Naive thymus-derived CD8-positive, alpha-beta T cell (primary cell): ENCODE measurements around the gene C2CD3. TPM values are rescaled to one million over a fixed set of nuclear protein-coding genes. Genes with fewer than 3 reads are reported as not detected.

Experiments used
- ATAC-seq, 2 donors: fragments of 150-1000 bp; cut with Tn5 transposase in 1 of 2; sonication (Bioruptor Pico), chemical (Tn5 transposase) in 1 of 2; 1 replicate in 1 of 2; 2 replicates in 1 of 2; pipeline ENCODE4 v1.10.0; 2021; ENCODE audit warnings: mild to moderate bottlenecking in 2 of 2, moderate library complexity in 2 of 2
- POLR2A ChIA-PET: fragments of 350-600 bp; sonication (Branson Sonifier 250); formaldehyde crosslinking; loops from one replicate; lab custom pipeline; 2021; ENCODE audit warnings: antibody characterized with exemption; lab: Charles Lee
- DNase-seq, 10 donors: peaks; one replicate each; pipeline versions ENCODE4 v3.0.0 to v3.0.0-alpha.2; 2020 to 2022
- H3K27ac Mint-ChIP-seq, 10 donors: one replicate each; pipeline ENCODE4 v1.8.0; 2020 to 2022; ENCODE audit warnings: mild to moderate bottlenecking in 10 of 10, mixed read lengths in 10 of 10, moderate library complexity in 4 of 10, inconsistent platforms in 1 of 10
- H3K27me3 Mint-ChIP-seq, 5 donors: one replicate each; pipeline ENCODE4 v1.8.0; 2021 to 2022; ENCODE audit warnings: mixed read lengths in 5 of 5
- H3K36me3 Mint-ChIP-seq, 3 donors: one replicate each; pipeline ENCODE4 v1.8.0; 2020 to 2022; ENCODE audit warnings: mixed read lengths in 3 of 3, mild to moderate bottlenecking in 2 of 3, inconsistent platforms in 1 of 3
- H3K4me1 Mint-ChIP-seq, 4 donors: one replicate each; pipeline ENCODE4 v1.8.0; 2021 to 2022; ENCODE audit warnings: mixed read lengths in 4 of 4
- H3K4me3 Mint-ChIP-seq, 10 donors: one replicate each; pipeline ENCODE4 v1.8.0; 2020 to 2022; ENCODE audit warnings: mild to moderate bottlenecking in 10 of 10, mixed read lengths in 10 of 10, moderate library complexity in 6 of 10, inconsistent platforms in 1 of 10
- H3K9me3 Mint-ChIP-seq, 9 donors: one replicate each; pipeline ENCODE4 v1.8.0; 2020 to 2022; ENCODE audit warnings: mixed read lengths in 9 of 9, mild to moderate bottlenecking in 3 of 9, inconsistent platforms in 1 of 9, moderate library complexity in 1 of 9
- polyA plus RNA-seq, 3 donors: library from polyadenylated mRNA; unstranded; fragments of 300-500 nt; fragmentation: Illumina TruSeq; gene quantifications; one replicate each; pipeline ENCODE4 v1.2.3, GENCODE V29; 2021
- total RNA-seq, 8 experiments: library from RNA in 2 of 8; stranded (reverse) in 2 of 8; gene quantifications; one replicate each; pipeline ENCODE4 v1.2.3 and lab custom pipeline; 2021 to 2026

The C2CD3 gene
- total and polyA plus RNA-seq, 5 experiments from 2014 or later: 4.1 to 42.5 (median 12.1) TPM

DNA sequence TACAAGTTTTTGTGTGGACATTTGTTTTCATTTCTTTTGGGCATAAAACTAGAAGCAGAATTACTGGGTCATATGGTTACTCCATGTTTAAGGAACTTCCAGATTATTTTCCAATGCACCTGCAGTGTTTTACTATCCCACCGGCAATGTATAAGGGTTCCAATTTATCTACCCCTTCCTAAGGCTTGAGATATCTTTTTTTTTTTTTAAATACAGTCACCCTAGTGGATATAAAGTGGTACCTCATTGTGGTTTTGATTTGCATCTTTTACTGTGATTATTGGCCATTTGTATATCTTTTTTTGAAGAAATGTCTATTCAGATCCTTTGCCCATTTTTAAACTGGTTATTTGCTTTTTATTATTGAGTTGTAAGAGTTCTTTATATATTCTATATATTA, 127.4 kb downstream of the C2CD3 start:
- H3K27me3 Mint-ChIP-seq: no peaks in the 10 kb centered on the region
- DNase-seq (no peak), ATAC-seq (no peak)
- peaks cover 0 to 2% (median 0%) of the 10 kb centered on the region in 4 donors for H3K4me1 Mint-ChIP-seq
- peaks cover 18 to 71% (median 18%) of the 10 kb centered on the region in 3 donors for H3K36me3 Mint-ChIP-seq
- H3K9me3 Mint-ChIP-seq: no peaks in the 10 kb centered on the region
- peak overlapping the region in 1 of 10 donors; percentile 24 for H3K27ac Mint-ChIP-seq
- H3K4me3 Mint-ChIP-seq: no peak overlapping the region
- POLR2A ChIA-PET: no interaction called here

- POLR2A ChIA-PET: interaction anchor here (0.7 kb wide), 1 partner anchor 8 kb away, joined by 7 read pairs; no protein-coding TSS in a partner anchor
- Mint-ChIP-seq H3K4me1 (peaks cover 4 to 7% (median 5%) of the 10 kb centered on the region in 4 donors), H3K27me3 (no peaks in the 10 kb centered on the region), H3K4me3 (no peak overlapping the region), H3K9me3 (no peaks in the 10 kb centered on the region), H3K27ac (peak overlapping the region in 4 of 10 donors; percentile 14 to 74 (median 48)), H3K36me3 (peaks cover 15 to 75% (median 21%) of the 10 kb centered on the region in 3 donors)
- DNase-seq: no peak
- no peak for ATAC-seq
These were observed 133.5 kb downstream of the C2CD3 start for GRCh38 chr11:74037309-74037708.

- peaks cover 11 to 24% (median 21%) of the 10 kb centered on the region in 4 donors for H3K4me1 Mint-ChIP-seq
These were observed 135.5 kb downstream of the C2CD3 start for GRCh38 chr11:74035264-74035663.

GRCh38 chr11:74033046-74033445, 137.8 kb downstream of the C2CD3 start:
- Mint-ChIP-seq H3K36me3 (peaks cover 6 to 74% (median 8%) of the 10 kb centered on the region in 3 donors), H3K27me3 (no peaks in the 10 kb centered on the region), H3K9me3 (no peaks in the 10 kb centered on the region), H3K4me3 (no peak overlapping the region), H3K27ac (peak overlapping the region in 7 of 10 donors; percentile 1 to 91 (median 82)), H3K4me1 (peaks cover 13 to 28% (median 27%) of the 10 kb centered on the region in 4 donors)
- peak; percentile 99 to 100 for ATAC-seq
- peak in 8 of 10 donors; percentile 32 to 77 (median 54) for DNase-seq
- POLR2A ChIA-PET: interaction anchor here (0.7 to 9.0 kb wide), 10 partner anchors 21 to 69 kb away, joined by 3 to 81 read pairs (median 8); partner anchors contain the start of genes UCP2 and UCP3

More at GRCh38 chr11:74035264-74035663, 135.5 kb downstream of the C2CD3 start:
- Mint-ChIP-seq H3K27ac (peak overlapping the region in 2 of 10 donors; percentile 56 to 65), H3K9me3 (no peaks in the 10 kb centered on the region), H3K27me3 (no peaks in the 10 kb centered on the region), H3K36me3 (peaks cover 6 to 70% (median 10%) of the 10 kb centered on the region in 3 donors), H3K4me3 (no peak overlapping the region)
- no peak for ATAC-seq
- POLR2A ChIA-PET: interaction anchor here (0.7 to 1.7 kb wide), 3 partner anchors 20 to 75 kb away, joined by 3 to 5 read pairs (median 4); no protein-coding TSS in a partner anchor
- DNase-seq: no peak

GRCh38 chr11:74030723-74031676, 139.8 kb downstream of the C2CD3 start:
- H3K4me1 Mint-ChIP-seq: peaks cover 14 to 34% (median 31%) of the 10 kb centered on the region in 4 donors
- H3K27me3 Mint-ChIP-seq: no peaks in the 10 kb centered on the region
- H3K4me3 Mint-ChIP-seq: peak overlapping the region in 6 of 10 donors; percentile 4 to 67 (median 18)
- no peaks in the 10 kb centered on the region for H3K9me3 Mint-ChIP-seq
- DNase-seq: no peak
- POLR2A ChIA-PET: interaction anchor here (0.6 to 9.0 kb wide), 10 partner anchors 18 to 387 kb away, joined by 3 to 81 read pairs (median 8); no protein-coding TSS in a partner anchor
- peak overlapping the region; percentile 16 to 77 (median 63) for H3K27ac Mint-ChIP-seq
- H3K36me3 Mint-ChIP-seq: peaks cover 1 to 62% (median 17%) of the 10 kb centered on the region in 3 donors
- ATAC-seq: no peak

DNA sequence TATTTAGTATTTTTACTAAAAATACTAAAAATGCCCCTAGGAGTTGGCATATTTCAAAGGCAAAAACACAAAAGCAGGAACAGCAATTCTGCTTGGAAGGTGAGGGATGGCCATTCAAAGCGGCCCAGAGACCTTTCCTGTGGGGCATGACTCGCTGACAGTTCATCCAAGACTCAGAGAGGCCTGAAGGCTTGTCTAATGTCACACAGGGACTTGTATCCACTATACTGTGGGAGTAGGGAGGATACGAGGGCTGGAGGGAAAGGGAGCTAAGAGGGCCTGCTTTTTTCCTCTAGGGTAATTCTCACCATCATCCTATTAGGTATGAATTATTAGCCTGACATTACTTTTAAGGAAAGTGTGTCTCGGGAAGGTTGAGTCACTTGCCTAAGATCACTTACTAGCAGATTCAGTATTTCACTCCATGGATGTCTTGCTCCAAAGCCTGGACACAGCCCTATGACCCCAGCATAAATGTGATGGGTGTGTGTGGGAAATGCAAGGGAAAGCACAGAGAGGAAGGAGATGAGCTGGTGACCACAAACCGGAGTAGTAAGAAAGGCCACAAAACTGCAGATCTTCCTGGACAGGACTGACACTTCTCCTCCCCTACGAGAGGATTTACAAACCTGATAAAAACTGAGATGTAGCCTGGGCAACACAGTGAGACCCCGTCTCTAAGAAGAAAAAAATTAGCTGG, 145.2 kb downstream of the C2CD3 start:
- no peak for ATAC-seq
- Mint-ChIP-seq H3K27me3 (no peaks in the 10 kb centered on the region), H3K4me3 (peak overlapping the region in 1 of 10 donors; percentile 55), H3K36me3 (peaks cover 0 to 47% (median 19%) of the 10 kb centered on the region in 3 donors), H3K4me1 (peaks cover 15 to 29% (median 24%) of the 10 kb centered on the region in 4 donors), H3K9me3 (no peaks in the 10 kb centered on the region), H3K27ac (peak overlapping the region in 3 of 10 donors; percentile 22 to 73 (median 54))
- no peak for DNase-seq
- POLR2A ChIA-PET: interaction anchor here (0.7 to 9.0 kb wide), 5 partner anchors 14 to 56 kb away, joined by 3 to 81 read pairs (median 4); no protein-coding TSS in a partner anchor

DNA sequence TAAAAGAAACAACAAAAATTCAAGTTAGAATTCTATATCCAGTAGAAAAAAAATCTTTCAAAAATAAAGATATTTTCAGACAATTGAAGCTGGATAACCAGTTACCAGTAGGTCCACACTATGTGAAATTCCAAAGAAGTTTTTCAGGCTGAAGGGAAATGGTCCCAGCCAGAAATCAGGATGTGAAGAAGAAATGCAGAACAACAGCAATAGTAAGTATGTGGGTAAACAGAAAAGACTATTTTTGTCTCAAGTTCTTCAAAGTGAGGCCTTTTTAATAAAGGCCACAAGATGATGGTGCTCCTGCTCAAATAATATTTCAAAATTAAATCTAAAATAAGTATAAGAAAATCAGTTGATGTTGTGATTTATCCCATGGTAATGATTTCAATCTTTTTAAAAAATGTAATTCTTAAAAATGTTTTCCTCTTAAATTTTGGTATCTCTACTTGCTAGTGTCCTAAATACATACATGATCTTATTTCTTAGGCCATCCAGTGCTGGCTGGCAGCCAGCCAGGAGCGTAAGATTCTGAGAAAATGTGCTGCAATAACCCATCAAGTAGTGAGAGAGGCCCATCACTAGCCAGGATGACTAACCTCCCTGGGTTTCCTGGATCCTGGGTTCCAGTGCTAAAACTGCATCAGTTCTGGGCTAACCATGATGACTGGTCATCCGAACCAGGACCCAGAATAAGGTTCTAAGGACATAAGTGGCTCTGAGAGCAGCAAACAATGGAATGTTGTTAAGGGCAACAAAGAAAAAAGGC, 146.4 kb downstream of the C2CD3 start:
- peaks cover 0 to 37% (median 20%) of the 10 kb centered on the region in 3 donors for H3K36me3 Mint-ChIP-seq
- peaks cover 12 to 24% (median 18%) of the 10 kb centered on the region in 4 donors for H3K4me1 Mint-ChIP-seq
- POLR2A ChIA-PET: interaction anchor here (1.3 kb wide), 1 partner anchor 12 kb away, joined by 5 read pairs; no protein-coding TSS in a partner anchor
- no peak for DNase-seq
- H3K27me3 Mint-ChIP-seq: no peaks in the 10 kb centered on the region
- H3K27ac Mint-ChIP-seq: peak overlapping the region in 4 of 10 donors; percentile 6 to 61 (median 56)
- H3K4me3 Mint-ChIP-seq: no peak overlapping the region
- H3K9me3 Mint-ChIP-seq: no peaks in the 10 kb centered on the region
- ATAC-seq: no peak

DNA sequence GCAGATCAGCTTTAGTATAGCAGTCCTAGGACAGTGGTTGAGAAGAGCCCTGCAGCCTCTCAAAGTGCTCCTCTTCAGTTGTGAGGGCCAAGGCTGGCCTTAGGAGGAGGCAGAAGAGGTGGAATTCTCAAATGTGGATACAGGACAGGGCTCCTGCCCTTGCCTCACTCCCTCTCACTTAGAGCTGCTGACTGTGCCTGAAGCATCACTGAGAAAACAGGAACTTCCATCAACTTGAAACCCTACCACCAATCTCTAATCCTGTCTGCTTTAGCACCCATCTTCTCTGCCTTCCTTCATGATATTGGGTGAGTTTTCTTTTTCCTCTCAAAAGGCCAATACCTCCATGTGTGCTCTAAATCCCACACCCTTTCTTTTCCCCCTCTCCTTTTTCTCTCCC, 147.5 kb downstream of the C2CD3 start:
- no peaks in the 10 kb centered on the region for H3K9me3 Mint-ChIP-seq
- POLR2A ChIA-PET: interaction anchor here (1.3 to 1.8 kb wide), 3 partner anchors 10 to 43 kb away, joined by 4 to 5 read pairs (median 4); no protein-coding TSS in a partner anchor
- no peaks in the 10 kb centered on the region for H3K27me3 Mint-ChIP-seq

GRCh38 chr11:74022546-74022945, 148.3 kb downstream of the C2CD3 start:
- no peaks in the 10 kb centered on the region for H3K27me3 Mint-ChIP-seq
- H3K36me3 Mint-ChIP-seq: peaks cover 0 to 22% (median 21%) of the 10 kb centered on the region in 3 donors
- H3K4me1 Mint-ChIP-seq: peaks cover 9 to 27% (median 18%) of the 10 kb centered on the region in 4 donors
- no peaks in the 10 kb centered on the region for H3K9me3 Mint-ChIP-seq
- POLR2A ChIA-PET: interaction anchor here (1.6 to 1.8 kb wide), 3 partner anchors 25 to 42 kb away, joined by 3 to 4 read pairs (median 4); no protein-coding TSS in a partner anchor
- H3K27ac Mint-ChIP-seq: no peak overlapping the region
- DNase-seq: no peak
- H3K4me3 Mint-ChIP-seq: no peak overlapping the region
- ATAC-seq: no peak

More for the DNA sequence above, 147.5 kb downstream of the C2CD3 start:
- Mint-ChIP-seq H3K4me3 (no peak overlapping the region), H3K4me1 (peaks cover 11 to 30% (median 17%) of the 10 kb centered on the region in 4 donors), H3K36me3 (peaks cover 0 to 28% (median 22%) of the 10 kb centered on the region in 3 donors), H3K27ac (peak overlapping the region in 5 of 10 donors; percentile 6 to 58 (median 23))
- no peak for DNase-seq
- no peak for ATAC-seq

GRCh38 chr11:74021998-74022397, 148.8 kb downstream of the C2CD3 start:
- POLR2A ChIA-PET: interaction anchor here (1.7 to 1.8 kb wide), 2 partner anchors 24 to 27 kb away, joined by 3 to 4 read pairs; no protein-coding TSS in a partner anchor
- Mint-ChIP-seq H3K9me3 (no peaks in the 10 kb centered on the region), H3K36me3 (peaks cover 0 to 25% (median 24%) of the 10 kb centered on the region in 3 donors), H3K27ac (no peak overlapping the region), H3K4me3 (no peak overlapping the region), H3K27me3 (no peaks in the 10 kb centered on the region), H3K4me1 (peaks cover 9 to 29% (median 19%) of the 10 kb centered on the region in 4 donors)
- ATAC-seq: no peak
- DNase-seq: no peak

DNA sequence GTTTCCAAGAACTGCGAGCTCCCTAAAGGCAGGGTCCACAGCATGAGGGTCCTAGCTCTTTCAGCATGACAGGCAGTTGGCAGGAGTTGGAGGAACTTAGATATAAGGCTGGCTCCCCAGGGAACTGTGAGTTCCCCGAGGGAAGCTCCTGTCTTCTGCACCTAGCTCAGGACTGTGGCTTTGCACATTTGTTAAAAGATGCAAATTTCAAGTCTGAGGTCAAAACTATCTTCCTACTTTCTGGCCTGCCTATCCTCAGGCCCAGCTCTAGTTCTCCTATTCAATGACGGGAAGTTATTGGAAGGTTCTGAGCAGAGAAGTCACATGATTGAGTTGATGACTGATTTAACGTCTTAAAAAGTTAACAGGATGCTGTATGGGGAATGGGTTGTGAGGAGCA, 150.3 kb downstream of the C2CD3 start:
- Mint-ChIP-seq H3K4me1 (peaks cover 13 to 35% (median 25%) of the 10 kb centered on the region in 4 donors), H3K36me3 (peaks cover 0 to 27% (median 20%) of the 10 kb centered on the region in 3 donors), H3K27me3 (no peaks in the 10 kb centered on the region), H3K9me3 (no peaks in the 10 kb centered on the region), H3K27ac (no peak overlapping the region), H3K4me3 (no peak overlapping the region)
- DNase-seq (no peak), ATAC-seq (no peak)
- POLR2A ChIA-PET: interaction anchor here (0.8 to 15.0 kb wide), 2 partner anchors 9 to 46 kb away, joined by 4 to 452 read pairs; partner anchors contain the start of gene UCP2
